Activated CD4-positive, alpha-beta T cell treated with anti-CD3 and anti-CD28 coated beads, Interleukin-2, amount 50 U/mL, for 4 hours (primary cell): ENCODE results near the gene PIEZO2.
"Not testable (repeated sequence)": the region's sequence is repeated elsewhere in the genome, so short reads cannot be mapped to it uniquely, and the experiment has no call there.

ENCODE experiments used
- DNase-seq, 2 experiments: peaks; one replicate each; pipeline ENCODE4 v3.0.0-alpha.2; 2020

The PIEZO2 gene

GRCh38 chr18:10877987-10878386, 271.4 kb downstream of the PIEZO2 start:
- DNase-seq = no peak

GRCh38 chr18:10875811-10876210, 273.6 kb downstream of the PIEZO2 start:
- no peak for DNase-seq

GRCh38 chr18:10872304-10872703, 277.1 kb downstream of the PIEZO2 start:
- no peak for DNase-seq

- DNase-seq = no peak
Measured at GRCh38 chr18:10864722-10865121, 284.6 kb downstream of the PIEZO2 start.

- no peak for DNase-seq
Measured at GRCh38 chr18:10863026-10863425, 286.3 kb downstream of the PIEZO2 start.

GRCh38 chr18:10860928-10861327, 288.4 kb downstream of the PIEZO2 start:
- DNase-seq = no peak

GRCh38 chr18:10860382-10860781, 289.0 kb downstream of the PIEZO2 start:
- no peak for DNase-seq

GRCh38 chr18:10858477-10858876, 290.9 kb downstream of the PIEZO2 start:
- no peak for DNase-seq

GRCh38 chr18:10856132-10856531, 293.2 kb downstream of the PIEZO2 start:
- no peak for DNase-seq

GRCh38 chr18:10852385-10853303, 296.7 kb downstream of the PIEZO2 start:
- DNase-seq = no peak

- no peak for DNase-seq
Measured at GRCh38 chr18:10851824-10852319, 297.5 kb downstream of the PIEZO2 start.

- no peak for DNase-seq
Measured at GRCh38 chr18:10850840-10851239, 298.5 kb downstream of the PIEZO2 start.

GRCh38 chr18:10850216-10850615, 299.2 kb downstream of the PIEZO2 start:
- DNase-seq = no peak

GRCh38 chr18:10847907-10848306, 301.5 kb downstream of the PIEZO2 start:
- no peak for DNase-seq

GRCh38 chr18:10847408-10847790, 302.0 kb downstream of the PIEZO2 start:
- DNase-seq = no peak

GRCh38 chr18:10846657-10847407, 302.5 kb downstream of the PIEZO2 start:
- DNase-seq = no peak

GRCh38 chr18:10846035-10846434, 303.3 kb downstream of the PIEZO2 start:
- DNase-seq = not testable (repeated sequence)

GRCh38 chr18:10843565-10843964, 305.8 kb downstream of the PIEZO2 start:
- no peak for DNase-seq

GRCh38 chr18:10842861-10843260, 306.5 kb downstream of the PIEZO2 start:
- DNase-seq = no peak

- DNase-seq = no peak
Measured at GRCh38 chr18:10842371-10842770, 307.0 kb downstream of the PIEZO2 start.

- no peak for DNase-seq
Measured at GRCh38 chr18:10841203-10841602, 308.2 kb downstream of the PIEZO2 start.

- DNase-seq = no peak
Measured at GRCh38 chr18:10840743-10841142, 308.6 kb downstream of the PIEZO2 start.

GRCh38 chr18:10839421-10839820, 309.9 kb downstream of the PIEZO2 start:
- DNase-seq = no peak

GRCh38 chr18:10838553-10838952, 310.8 kb downstream of the PIEZO2 start:
- DNase-seq = no peak
